Tibial artery (tissue), 4 donors: ENCODE data around the gene PRMT2.

Source experiments
- DNase-seq, 2 donors: peaks; one replicate each; pipeline ENCODE4 v3.0.0-alpha.2; 2019
- H3K27ac ChIP-seq, 2 donors: fragments of 200-600 bp; sonication (generic) in 1 of 2; 1 replicate in 1 of 2; 2 replicates in 1 of 2; pipeline ENCODE4 v1.5.1; 2018 to 2019; ENCODE audit warnings: mild to moderate bottlenecking in 1 of 2
- H3K27me3 ChIP-seq, 2 donors: fragments of 200-600 bp; sonication (generic) in 1 of 2; one replicate each; pipeline versions ENCODE4 v1.5.1 to v1.6.0; 2016 to 2019
- H3K36me3 ChIP-seq, 3 donors: fragments of 200-600 bp; sonication (generic) in 2 of 3; one replicate each; pipeline ENCODE4 v1.5.1; 2016 to 2019; ENCODE audit warnings: mild to moderate bottlenecking in 2 of 3
- H3K4me1 ChIP-seq, 4 donors: fragments of 200-600 bp; sonication (generic) in 2 of 4; 1 replicate in 3 of 4; 2 replicates in 1 of 4; pipeline ENCODE4 v1.5.1; 2016 to 2019
- H3K4me3 ChIP-seq, 2 donors: fragments of 200-600 bp; sonication (generic) in 1 of 2; 1 replicate in 1 of 2; 2 replicates in 1 of 2; pipeline ENCODE4 v1.5.1; 2018 to 2019; ENCODE audit warnings: mild to moderate bottlenecking in 2 of 2
- H3K9me3 ChIP-seq, 3 donors: fragments of 200-600 bp; sonication (generic) in 1 of 3; one replicate each; pipeline ENCODE4 v1.5.1; 2016 to 2019
- CTCF ChIP-seq, 2 experiments: fragments of 200-600 bp in 1 of 2; fragments of 450-650 bp in 1 of 2; IDR thresholded peaks; one replicate each; pipeline ENCODE4 v1.5.1; 2017 to 2019; ENCODE audit warnings: antibody characterized with exemption in 2 of 2, mild to moderate bottlenecking in 1 of 2, moderate library complexity in 1 of 2
- intact Hi-C: fragments of 100-400 bp; cut with DNase I; formaldehyde crosslinking; loops from one replicate; pipeline ENCODE4 v1.15.0; 2023; ENCODE audit warnings: low total_unique reads

Gene PRMT2

GRCh38 chr21:46650476-46651098, 15.1 kb downstream of the PRMT2 start:
- peaks cover 95 to 97% (median 96%) of the 10 kb centered on the region in 3 donors for H3K36me3 ChIP-seq
- no peak overlapping the region for H3K27ac ChIP-seq
- no peak for DNase-seq
- H3K4me1 ChIP-seq: no peaks in the 10 kb centered on the region
- no peak overlapping the region for H3K4me3 ChIP-seq
- intact Hi-C loops: no loop called here
- no peaks in the 10 kb centered on the region for H3K27me3 ChIP-seq
- no peak for TF ChIP-seq CTCF (IDR thresholded peaks at IDR 0.05)
- peaks cover 0 to 7% (median 0%) of the 10 kb centered on the region in 3 donors for H3K9me3 ChIP-seq

DNA sequence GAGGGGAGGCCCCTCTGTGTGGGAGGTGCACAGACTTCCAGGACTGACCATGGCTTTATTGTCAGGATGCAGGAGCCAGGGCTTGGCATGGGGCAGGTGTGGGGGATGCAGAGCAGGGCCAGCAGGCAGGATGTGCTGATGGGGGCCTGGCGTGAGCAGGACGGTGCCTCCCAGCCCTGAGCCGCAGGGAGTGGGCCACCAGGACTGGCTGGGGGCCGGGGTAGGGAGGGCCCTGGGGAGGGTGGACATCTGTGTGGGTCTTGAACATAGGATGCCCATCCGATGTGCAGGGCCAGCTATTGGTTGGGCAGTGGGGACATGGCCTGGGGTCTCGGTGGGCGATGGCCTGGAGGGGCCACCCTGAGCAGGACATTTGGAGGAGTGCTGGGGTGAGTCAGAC, 15.6 kb downstream of the PRMT2 start:
- no peak for DNase-seq
- no peaks in the 10 kb centered on the region for H3K4me1 ChIP-seq
- peaks cover 95 to 97% (median 96%) of the 10 kb centered on the region in 3 donors for H3K36me3 ChIP-seq
- no peak overlapping the region for H3K4me3 ChIP-seq
- no peak overlapping the region for H3K27ac ChIP-seq
- peaks cover 0 to 7% (median 0%) of the 10 kb centered on the region in 3 donors for H3K9me3 ChIP-seq
- no peak for TF ChIP-seq CTCF (IDR thresholded peaks at IDR 0.05)
- intact Hi-C loops: no loop called here
- no peaks in the 10 kb centered on the region for H3K27me3 ChIP-seq

- Histone ChIP-seq H3K36me3 (peaks cover 83 to 95% (median 88%) of the 10 kb centered on the region in 3 donors), H3K27ac (no peak overlapping the region), H3K4me1 (no peaks in the 10 kb centered on the region), H3K4me3 (no peak overlapping the region), H3K27me3 (no peaks in the 10 kb centered on the region), H3K9me3 (peaks cover 0 to 7% (median 0%) of the 10 kb centered on the region in 3 donors)
- intact Hi-C loops: no loop called here
- no peak for DNase-seq
- no peak for TF ChIP-seq CTCF (IDR thresholded peaks at IDR 0.05)
These were observed 19.8 kb downstream of the PRMT2 start for GRCh38 chr21:46655230-46655629.

- no peak for TF ChIP-seq CTCF (IDR thresholded peaks at IDR 0.05)
- Histone ChIP-seq H3K4me1 (peaks cover 0 to 4% (median 0%) of the 10 kb centered on the region in 4 donors), H3K9me3 (peaks cover 0 to 7% (median 0%) of the 10 kb centered on the region in 3 donors), H3K27me3 (no peaks in the 10 kb centered on the region), H3K36me3 (peaks cover 68 to 79% (median 72%) of the 10 kb centered on the region in 3 donors), H3K27ac (no peak overlapping the region), H3K4me3 (no peak overlapping the region)
- no peak for DNase-seq
- intact Hi-C loops: no loop called here
These were observed 21.3 kb downstream of the PRMT2 start for GRCh38 chr21:46656820-46657219.

GRCh38 chr21:46660505-46660904, 25.0 kb downstream of the PRMT2 start:
- intact Hi-C loops: no loop called here
- Histone ChIP-seq H3K9me3 (no peaks in the 10 kb centered on the region), H3K4me1 (peaks cover 0 to 4% (median 0%) of the 10 kb centered on the region in 4 donors), H3K36me3 (peaks cover 46 to 77% (median 59%) of the 10 kb centered on the region in 3 donors), H3K27me3 (no peaks in the 10 kb centered on the region), H3K27ac (no peak overlapping the region), H3K4me3 (no peak overlapping the region)
- no peak for DNase-seq
- no peak for TF ChIP-seq CTCF (IDR thresholded peaks at IDR 0.05)
